Body of pancreas (tissue), 4 donors: ENCODE measurements around the gene RASGEF1C.

Experiments used
- POLR2A ChIP-seq, 3 donors: fragments of 450-650 bp; IDR thresholded peaks; one replicate each; pipeline ENCODE4 v1.6.1; 2016; ENCODE audit warnings: antibody characterized with exemption in 3 of 3, mild to moderate bottlenecking in 2 of 3
- TF ChIP-seq, protein P1 (sequence below), 7 experiments: fragments of 450-650 bp in 4 of 7; fragments of 200-600 bp in 3 of 7; sonication (generic) in 3 of 7; IDR thresholded peaks; one replicate each; pipeline ENCODE4 v1.5.1; 2016 to 2019; ENCODE audit warnings: antibody characterized with exemption in 7 of 7

DNA sequence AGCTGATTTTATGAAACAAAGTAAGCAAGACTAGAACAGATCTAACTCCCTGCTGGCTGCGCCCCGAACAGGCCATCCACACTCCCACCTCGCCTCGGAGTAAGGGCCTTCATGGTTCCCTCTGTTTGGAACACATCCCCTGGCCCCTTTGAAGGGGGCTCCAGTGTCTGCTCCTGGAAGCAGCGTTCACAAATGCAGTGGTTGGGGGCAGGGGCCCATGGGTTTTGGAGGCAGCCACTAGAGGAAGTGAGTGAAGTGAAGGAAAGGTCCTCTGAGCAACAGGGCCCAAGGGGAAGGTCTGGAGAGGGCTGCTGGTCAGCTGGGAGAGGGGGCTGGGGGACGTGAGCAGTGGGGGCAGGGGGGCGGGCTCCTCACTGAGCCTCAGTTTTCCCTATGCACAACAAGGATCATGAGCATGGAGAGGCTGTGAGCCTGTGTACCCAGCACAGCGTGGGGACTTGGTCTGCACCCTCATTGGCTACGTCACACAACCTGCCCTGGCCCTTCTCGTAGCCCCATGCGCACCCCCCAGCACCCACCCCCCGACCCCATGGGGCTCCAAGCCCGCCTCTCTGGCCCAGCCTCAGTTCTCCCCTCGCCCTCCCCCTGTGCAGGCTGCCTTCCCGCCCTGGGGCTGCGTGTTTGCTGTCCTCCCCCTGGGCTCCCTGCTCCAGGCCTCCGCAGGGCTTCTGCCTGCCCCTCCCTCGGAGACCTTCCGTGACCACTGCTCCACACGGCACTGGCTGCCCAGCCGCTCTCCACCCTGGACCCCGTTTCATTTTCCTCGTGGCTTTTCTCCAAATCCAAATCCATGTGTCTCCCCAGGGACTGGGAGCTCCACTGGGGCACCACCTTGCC lies 39.5 kb downstream of the RASGEF1C start:
- TF ChIP-seq, protein P1, sequence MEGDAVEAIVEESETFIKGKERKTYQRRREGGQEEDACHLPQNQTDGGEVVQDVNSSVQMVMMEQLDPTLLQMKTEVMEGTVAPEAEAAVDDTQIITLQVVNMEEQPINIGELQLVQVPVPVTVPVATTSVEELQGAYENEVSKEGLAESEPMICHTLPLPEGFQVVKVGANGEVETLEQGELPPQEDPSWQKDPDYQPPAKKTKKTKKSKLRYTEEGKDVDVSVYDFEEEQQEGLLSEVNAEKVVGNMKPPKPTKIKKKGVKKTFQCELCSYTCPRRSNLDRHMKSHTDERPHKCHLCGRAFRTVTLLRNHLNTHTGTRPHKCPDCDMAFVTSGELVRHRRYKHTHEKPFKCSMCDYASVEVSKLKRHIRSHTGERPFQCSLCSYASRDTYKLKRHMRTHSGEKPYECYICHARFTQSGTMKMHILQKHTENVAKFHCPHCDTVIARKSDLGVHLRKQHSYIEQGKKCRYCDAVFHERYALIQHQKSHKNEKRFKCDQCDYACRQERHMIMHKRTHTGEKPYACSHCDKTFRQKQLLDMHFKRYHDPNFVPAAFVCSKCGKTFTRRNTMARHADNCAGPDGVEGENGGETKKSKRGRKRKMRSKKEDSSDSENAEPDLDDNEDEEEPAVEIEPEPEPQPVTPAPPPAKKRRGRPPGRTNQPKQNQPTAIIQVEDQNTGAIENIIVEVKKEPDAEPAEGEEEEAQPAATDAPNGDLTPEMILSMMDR (IDR thresholded peaks at IDR 0.05): no peak
- no peak for TF ChIP-seq POLR2A (IDR thresholded peaks at IDR 0.05)
